ENCODE data around the gene OSBPL8.

- no peak for TF ChIP-seq TCF4 (CRISPR knock-in tag; IDR thresholded peaks at IDR 0.05; ENCODE audit: borderline replicate concordance)
- TF ChIP-seq CSRNP3 (CRISPR knock-in tag; IDR thresholded peaks at IDR 0.05): no peak
- no peak for TF ChIP-seq ZNF8 (CRISPR knock-in tag; IDR thresholded peaks at IDR 0.05)
- no peak for TF ChIP-seq CREB5 (CRISPR knock-in tag; IDR thresholded peaks at IDR 0.05; ENCODE audit: low read depth)
- TF ChIP-seq PATZ1 (CRISPR knock-in tag; IDR thresholded peaks at IDR 0.05; ENCODE audit: borderline replicate concordance): no peak
- no peak for TF ChIP-seq ZFP3 (CRISPR knock-in tag; IDR thresholded peaks at IDR 0.05)
Measured at GRCh38 chr12:76422543-76423438, 136.8 kb downstream of the OSBPL8 start.
